ENCODE data around the gene STRN4. TPM values are rescaled to one million over a fixed set of nuclear protein-coding genes. Genes with fewer than 3 reads are reported as not detected.

The STRN4 gene
- total and polyA plus RNA-seq, 2 donors from 2014 or later: 31.5 to 74.9 TPM

GRCh38 chr19:46742926-46743480, 3.2 kb downstream of the STRN4 start:
- DNase-seq (no peak), FAIRE-seq (no peak)
- no peak for TF ChIP-seq CTCF (IDR thresholded peaks at IDR 0.05; ENCODE audit: borderline replicate concordance, extremely low read depth, insufficient read depth)
- Histone ChIP-seq H3K36me3 (ENCODE audit: control insufficient read depth in 2 of 3, insufficient read depth in 3 of 3, low read length in 3 of 3) (peaks cover 0 to 8% (median 5%) of the 10 kb centered on the region in 3 donors), H3K4me1 (ENCODE audit: control insufficient read depth in 2 of 3, insufficient read depth in 2 of 3, low read depth in 1 of 3, low read length in 3 of 3) (peaks cover 0 to 18% (median 7%) of the 10 kb centered on the region in 3 donors), H3K9me3 (ENCODE audit: control insufficient read depth in 2 of 3, insufficient read depth in 1 of 3, low read length in 3 of 3) (no peaks in the 10 kb centered on the region), H3K27ac (ENCODE audit: low read depth in 2 of 2, low read length in 2 of 2) (no peak overlapping the region), H3K27me3 (ENCODE audit: control insufficient read depth, insufficient read depth, low read length) (no peaks in the 10 kb centered on the region), H3K4me3 (ENCODE audit: low read length in 3 of 3) (no peak overlapping the region), H3K9ac (ENCODE audit: low read length in 3 of 3) (no peak overlapping the region)
- intact Hi-C loops (cut with DNase I): no loop called here

- DNase-seq (no peak), FAIRE-seq (no peak)
- Histone ChIP-seq H3K36me3 (ENCODE audit: control insufficient read depth in 2 of 3, insufficient read depth in 3 of 3, low read length in 3 of 3) (peaks cover 0 to 9% (median 8%) of the 10 kb centered on the region in 3 donors), H3K4me1 (ENCODE audit: control insufficient read depth in 2 of 3, insufficient read depth in 2 of 3, low read depth in 1 of 3, low read length in 3 of 3) (peaks cover 0 to 18% (median 7%) of the 10 kb centered on the region in 3 donors), H3K4me3 (ENCODE audit: low read length in 3 of 3) (no peak overlapping the region), H3K27ac (ENCODE audit: low read depth in 2 of 2, low read length in 2 of 2) (no peak overlapping the region), H3K9me3 (ENCODE audit: control insufficient read depth in 2 of 3, insufficient read depth in 1 of 3, low read length in 3 of 3) (no peaks in the 10 kb centered on the region), H3K9ac (ENCODE audit: low read length in 3 of 3) (no peak overlapping the region), H3K27me3 (ENCODE audit: control insufficient read depth, insufficient read depth, low read length) (no peaks in the 10 kb centered on the region)
- TF ChIP-seq CTCF (IDR thresholded peaks at IDR 0.05; ENCODE audit: borderline replicate concordance, extremely low read depth, insufficient read depth): no peak
- intact Hi-C loops (cut with DNase I): no loop called here
Measured at GRCh38 chr19:46741447-46741846, 4.8 kb downstream of the STRN4 start.

DNA sequence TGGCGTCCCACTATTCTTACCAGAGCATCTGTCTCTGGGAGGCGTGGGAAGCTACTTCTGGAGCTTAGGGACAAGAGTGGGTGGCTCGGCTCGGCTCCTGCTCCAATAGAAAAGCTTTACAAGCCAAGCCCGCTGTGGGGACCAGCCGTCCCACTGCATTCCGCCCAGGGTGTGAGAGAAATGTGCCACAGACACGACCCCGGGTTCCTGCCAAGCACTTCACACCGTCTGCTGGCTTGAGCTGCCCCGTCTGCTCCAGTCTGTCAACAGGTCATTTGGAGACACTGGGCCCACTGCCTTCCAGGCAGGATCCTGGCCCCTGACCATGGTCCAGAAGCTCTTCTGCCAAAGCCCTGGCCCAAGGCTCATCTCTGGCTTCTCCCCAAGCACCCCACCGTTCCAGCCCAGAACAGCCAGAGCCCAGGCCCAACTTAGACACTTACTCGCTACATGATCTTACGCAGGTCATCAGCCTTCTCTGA, 6.9 kb downstream of the STRN4 start:
- H3K4me1 ChIP-seq (ENCODE audit: control insufficient read depth in 2 of 3, insufficient read depth in 2 of 3, low read depth in 1 of 3, low read length in 3 of 3): peaks cover 0 to 12% (median 0%) of the 10 kb centered on the region in 3 donors
- peaks cover 0 to 9% (median 8%) of the 10 kb centered on the region in 3 donors for H3K36me3 ChIP-seq (ENCODE audit: control insufficient read depth in 2 of 3, insufficient read depth in 3 of 3, low read length in 3 of 3)
- H3K27ac ChIP-seq (ENCODE audit: low read depth in 2 of 2, low read length in 2 of 2): no peak overlapping the region
- DNase-seq (peak in 1 of 5 donors; percentile 59), FAIRE-seq (no peak)
- TF ChIP-seq CTCF (IDR thresholded peaks at IDR 0.05; ENCODE audit: borderline replicate concordance, extremely low read depth, insufficient read depth): no peak
- H3K9me3 ChIP-seq (ENCODE audit: control insufficient read depth in 2 of 3, insufficient read depth in 1 of 3, low read length in 3 of 3): no peaks in the 10 kb centered on the region
- H3K27me3 ChIP-seq (ENCODE audit: control insufficient read depth, insufficient read depth, low read length): no peaks in the 10 kb centered on the region
- H3K4me3 ChIP-seq (ENCODE audit: low read length in 3 of 3): no peak overlapping the region
- no peak overlapping the region for H3K9ac ChIP-seq (ENCODE audit: low read length in 3 of 3)
- intact Hi-C loops (cut with DNase I): no loop called here

Data from kidney (tissue), 14 donors.